GM18520 (cell line): ENCODE results near the gene KCNIP1.

Experiments
- ATAC-seq: cut with Tn5 transposase; IDR thresholded peaks from one replicate; pipeline ENCODE4 v1.9.1; 2021; ENCODE audit not compliant: unreplicated experiment

The KCNIP1 gene

GRCh38 chr5:170590566-170590965, 86.7 kb downstream of the KCNIP1 start:
- no peak for ATAC-seq

- no peak for ATAC-seq
These were observed 87.2 kb downstream of the KCNIP1 start for GRCh38 chr5:170591054-170591453.

- no peak for ATAC-seq
These were observed 92.7 kb downstream of the KCNIP1 start for GRCh38 chr5:170596482-170597044.

GRCh38 chr5:170597109-170597751, 93.4 kb downstream of the KCNIP1 start:
- peak; percentile 45 for ATAC-seq

GRCh38 chr5:170597872-170598271, 94.1 kb downstream of the KCNIP1 start:
- ATAC-seq: no peak

GRCh38 chr5:170599756-170600155, 95.9 kb downstream of the KCNIP1 start:
- no peak for ATAC-seq

GRCh38 chr5:170601619-170602018, 97.8 kb downstream of the KCNIP1 start:
- no peak for ATAC-seq

GRCh38 chr5:170603109-170603508, 99.3 kb downstream of the KCNIP1 start:
- no peak for ATAC-seq

GRCh38 chr5:170603578-170604565, 100.1 kb downstream of the KCNIP1 start:
- no peak for ATAC-seq

- ATAC-seq: no peak
These were observed 103.1 kb downstream of the KCNIP1 start for GRCh38 chr5:170606941-170607340.

- ATAC-seq: no peak
These were observed 107.8 kb downstream of the KCNIP1 start for GRCh38 chr5:170611449-170612090.

GRCh38 chr5:170612256-170612678, 108.4 kb downstream of the KCNIP1 start:
- ATAC-seq: no peak

- ATAC-seq: no peak
These were observed 110.3 kb downstream of the KCNIP1 start for GRCh38 chr5:170614065-170614490.

GRCh38 chr5:170614720-170615119, 110.9 kb downstream of the KCNIP1 start:
- ATAC-seq: no peak

- no peak for ATAC-seq
These were observed 114.0 kb downstream of the KCNIP1 start for GRCh38 chr5:170617533-170618490.

GRCh38 chr5:170619869-170620268, 116.0 kb downstream of the KCNIP1 start:
- ATAC-seq: no peak

- no peak for ATAC-seq
These were observed 119.1 kb downstream of the KCNIP1 start for GRCh38 chr5:170622933-170623332.

GRCh38 chr5:170623576-170624181, 119.9 kb downstream of the KCNIP1 start:
- no peak for ATAC-seq
